Measurements from ENCODE around the gene INSRR.

Gene INSRR

GRCh38 chr1:156833603-156834002 lies 25.3 kb downstream of the INSRR start:
- Histone ChIP-seq H3K36me3 (ENCODE audit: control insufficient read depth, insufficient read depth, low read length) (no peaks in the 10 kb centered on the region), H3K4me3 (ENCODE audit: low read depth, low read length) (no peak overlapping the region), H3K9ac (ENCODE audit: low read depth, low read length) (no peak overlapping the region), H3K27me3 (ENCODE audit: control insufficient read depth, insufficient read depth, low read length) (peaks cover 45% of the 10 kb centered on the region), H3K4me1 (ENCODE audit: control insufficient read depth, insufficient read depth, low read length) (no peaks in the 10 kb centered on the region), H3K9me3 (ENCODE audit: control insufficient read depth, insufficient read depth, low read length) (no peaks in the 10 kb centered on the region)

DNA sequence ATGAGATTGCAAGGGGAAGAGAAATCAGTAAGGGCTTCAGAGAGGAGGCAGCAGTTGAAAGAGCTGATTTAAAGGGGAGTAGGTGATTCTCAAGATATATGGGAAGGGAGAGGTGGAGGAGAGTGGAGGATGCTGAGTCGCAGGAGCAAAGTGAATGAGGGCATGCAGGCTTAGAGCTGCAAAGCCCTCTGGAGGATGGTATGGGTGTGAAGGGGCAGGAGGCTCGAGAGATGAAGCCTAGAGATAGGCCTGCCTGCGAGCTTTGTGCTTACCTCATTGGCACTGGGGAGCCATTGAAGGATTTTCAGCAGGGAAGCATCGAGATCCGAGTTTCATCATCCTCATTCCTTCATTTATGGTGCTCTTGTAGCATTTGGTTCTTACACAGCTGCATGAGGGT lies 26.5 kb downstream of the INSRR start:
- Histone ChIP-seq H3K4me1 (ENCODE audit: control insufficient read depth, insufficient read depth, low read length) (no peaks in the 10 kb centered on the region), H3K27me3 (ENCODE audit: control insufficient read depth, insufficient read depth, low read length) (peaks cover 37% of the 10 kb centered on the region), H3K9me3 (ENCODE audit: control insufficient read depth, insufficient read depth, low read length) (no peaks in the 10 kb centered on the region), H3K36me3 (ENCODE audit: control insufficient read depth, insufficient read depth, low read length) (no peaks in the 10 kb centered on the region), H3K9ac (ENCODE audit: low read depth, low read length) (no peak overlapping the region), H3K4me3 (ENCODE audit: low read depth, low read length) (no peak overlapping the region)

DNA sequence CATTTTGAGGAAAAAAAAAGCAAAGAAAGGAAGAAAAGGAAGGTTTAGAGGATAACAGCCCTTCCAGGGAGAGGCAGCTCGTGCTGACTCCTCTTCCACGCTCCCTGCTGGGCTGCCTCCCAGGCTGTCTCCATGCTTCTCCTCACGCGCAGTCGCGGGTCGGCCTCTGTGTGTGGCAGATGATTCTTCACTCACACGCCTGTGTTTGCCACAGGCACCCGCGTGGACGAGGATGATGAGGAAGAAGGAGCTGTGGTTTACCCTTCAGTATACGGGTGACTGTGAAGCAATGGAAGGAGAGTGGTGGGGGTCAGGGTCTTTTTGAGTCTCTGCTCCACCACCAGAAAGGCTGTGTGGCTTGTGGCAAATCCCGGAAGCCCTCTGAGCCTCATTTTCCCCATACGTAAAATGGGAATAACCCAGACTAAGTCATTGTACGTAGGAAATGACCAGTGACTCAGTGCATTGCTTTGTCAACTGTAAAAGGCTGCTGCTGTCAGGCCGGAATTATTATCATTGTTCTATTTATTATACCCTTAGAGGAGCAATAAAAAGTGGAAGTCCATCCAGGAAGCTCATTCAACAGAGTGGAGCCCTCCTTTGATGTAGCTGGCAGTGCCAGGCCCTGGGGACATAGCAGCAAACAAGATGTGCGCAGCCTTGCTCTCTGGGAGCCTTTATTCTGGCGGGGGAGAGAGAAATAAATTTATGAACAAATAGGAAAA lies 30.4 kb downstream of the INSRR start:
- Histone ChIP-seq H3K36me3 (ENCODE audit: control insufficient read depth, insufficient read depth, low read length) (no peaks in the 10 kb centered on the region), H3K9me3 (ENCODE audit: control insufficient read depth, insufficient read depth, low read length) (no peaks in the 10 kb centered on the region), H3K9ac (ENCODE audit: low read depth, low read length) (no peak overlapping the region), H3K4me1 (ENCODE audit: control insufficient read depth, insufficient read depth, low read length) (no peaks in the 10 kb centered on the region), H3K27me3 (ENCODE audit: control insufficient read depth, insufficient read depth, low read length) (peaks cover 20% of the 10 kb centered on the region), H3K4me3 (ENCODE audit: low read depth, low read length) (no peak overlapping the region)

- Histone ChIP-seq H3K27me3 (ENCODE audit: control insufficient read depth, insufficient read depth, low read length) (peaks cover 10% of the 10 kb centered on the region), H3K9ac (ENCODE audit: low read depth, low read length) (no peak overlapping the region), H3K4me3 (ENCODE audit: low read depth, low read length) (no peak overlapping the region), H3K9me3 (ENCODE audit: control insufficient read depth, insufficient read depth, low read length) (no peaks in the 10 kb centered on the region), H3K36me3 (ENCODE audit: control insufficient read depth, insufficient read depth, low read length) (no peaks in the 10 kb centered on the region), H3K4me1 (ENCODE audit: control insufficient read depth, insufficient read depth, low read length) (no peaks in the 10 kb centered on the region)
Measured at GRCh38 chr1:156826630-156827029, 32.3 kb downstream of the INSRR start.

DNA sequence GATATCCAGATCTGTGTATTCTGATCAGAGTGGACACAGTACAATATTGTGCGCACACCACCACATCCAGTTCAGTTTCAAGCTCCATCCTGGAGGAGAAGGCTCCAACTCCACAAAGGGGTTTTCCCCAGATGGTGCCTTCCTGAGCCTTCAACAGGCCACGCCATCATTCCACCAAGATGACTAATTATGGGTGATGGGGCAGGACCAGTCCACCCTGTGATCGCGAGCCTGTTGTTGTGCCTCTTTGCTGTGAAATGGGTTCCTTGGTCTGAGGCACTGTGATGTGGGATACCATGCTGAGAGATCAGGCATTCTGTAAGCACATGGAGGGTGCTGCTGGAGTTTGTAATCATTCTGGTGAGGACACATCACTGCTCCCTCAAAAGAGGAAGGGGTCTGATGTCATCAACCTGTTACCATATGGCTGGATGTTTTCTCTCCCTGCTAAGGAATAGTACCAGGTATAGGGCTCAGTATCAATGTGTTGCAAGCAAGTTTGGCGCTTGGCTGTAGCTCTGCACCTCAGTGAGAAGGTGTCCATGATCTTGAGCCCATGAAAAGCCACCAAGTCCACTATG lies 35.6 kb downstream of the INSRR start:
- no peaks in the 10 kb centered on the region for H3K36me3 ChIP-seq (ENCODE audit: control insufficient read depth, insufficient read depth, low read length)
- peaks cover 10% of the 10 kb centered on the region for H3K27me3 ChIP-seq (ENCODE audit: control insufficient read depth, insufficient read depth, low read length)
- no peaks in the 10 kb centered on the region for H3K4me1 ChIP-seq (ENCODE audit: control insufficient read depth, insufficient read depth, low read length)
- H3K4me3 ChIP-seq (ENCODE audit: low read depth, low read length): no peak overlapping the region
- no peak overlapping the region for H3K9ac ChIP-seq (ENCODE audit: low read depth, low read length)
- no peaks in the 10 kb centered on the region for H3K9me3 ChIP-seq (ENCODE audit: control insufficient read depth, insufficient read depth, low read length)

GRCh38 chr1:156822680-156823079 lies 36.2 kb downstream of the INSRR start:
- Histone ChIP-seq H3K9ac (ENCODE audit: low read depth, low read length) (no peak overlapping the region), H3K36me3 (ENCODE audit: control insufficient read depth, insufficient read depth, low read length) (no peaks in the 10 kb centered on the region), H3K4me3 (ENCODE audit: low read depth, low read length) (no peak overlapping the region), H3K27me3 (ENCODE audit: control insufficient read depth, insufficient read depth, low read length) (peaks cover 11% of the 10 kb centered on the region), H3K9me3 (ENCODE audit: control insufficient read depth, insufficient read depth, low read length) (no peaks in the 10 kb centered on the region), H3K4me1 (ENCODE audit: control insufficient read depth, insufficient read depth, low read length) (no peaks in the 10 kb centered on the region)

GRCh38 chr1:156821801-156822200 lies 37.1 kb downstream of the INSRR start:
- H3K36me3 ChIP-seq (ENCODE audit: control insufficient read depth, insufficient read depth, low read length): no peaks in the 10 kb centered on the region
- H3K4me3 ChIP-seq (ENCODE audit: low read depth, low read length): no peak overlapping the region
- H3K9me3 ChIP-seq (ENCODE audit: control insufficient read depth, insufficient read depth, low read length): no peaks in the 10 kb centered on the region
- H3K4me1 ChIP-seq (ENCODE audit: control insufficient read depth, insufficient read depth, low read length): no peaks in the 10 kb centered on the region
- peaks cover 11% of the 10 kb centered on the region for H3K27me3 ChIP-seq (ENCODE audit: control insufficient read depth, insufficient read depth, low read length)
- H3K9ac ChIP-seq (ENCODE audit: low read depth, low read length): no peak overlapping the region

- H3K9ac ChIP-seq (ENCODE audit: low read depth, low read length): no peak within 1 kb of the TSS
Measured at GRCh38 chr1:156816561-156817328, 42.2 kb downstream of the INSRR start, which contains the start of gene SH2D2A. Gene SH2D2A, minus strand, starts transcription at chr1:156816848. Its CDS starts 140 bp downstream, at chr1:156816708.

DNA sequence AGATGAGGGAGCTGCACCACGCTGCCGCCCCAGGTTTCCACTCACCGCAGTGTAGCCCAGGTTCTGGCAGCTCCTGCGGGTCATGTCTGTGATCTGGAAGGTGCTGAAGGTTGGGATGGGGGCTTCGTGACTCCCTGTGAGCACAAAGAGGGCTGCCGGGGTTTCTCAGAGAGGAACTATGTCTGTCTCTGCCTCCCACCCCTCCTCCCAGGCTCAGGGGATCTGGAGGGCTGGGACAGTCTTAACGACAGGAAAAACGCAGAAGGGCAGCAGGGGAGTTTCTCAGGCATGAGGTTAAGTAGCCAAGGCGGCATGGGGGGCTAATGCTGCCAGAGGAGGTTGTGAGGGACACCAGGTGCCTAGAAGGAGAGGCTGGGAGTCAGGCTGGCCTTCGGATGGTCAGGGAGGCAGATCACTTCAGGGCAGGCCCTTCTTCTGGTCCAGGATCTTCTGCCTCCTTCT lies 42.9 kb downstream of the INSRR start:
- Histone ChIP-seq H3K9ac (ENCODE audit: low read depth, low read length) (no peak overlapping the region), H3K9me3 (ENCODE audit: control insufficient read depth, insufficient read depth, low read length) (no peaks in the 10 kb centered on the region), H3K4me3 (ENCODE audit: low read depth, low read length) (no peak overlapping the region), H3K4me1 (ENCODE audit: control insufficient read depth, insufficient read depth, low read length) (peaks cover 7% of the 10 kb centered on the region), H3K36me3 (ENCODE audit: control insufficient read depth, insufficient read depth, low read length) (no peaks in the 10 kb centered on the region), H3K27me3 (ENCODE audit: control insufficient read depth, insufficient read depth, low read length) (peaks cover 55% of the 10 kb centered on the region)

More at GRCh38 chr1:156816561-156817328, 42.2 kb downstream of the INSRR start, which contains the start of gene SH2D2A:
- no peak within 1 kb of the TSS for H3K4me3 ChIP-seq (ENCODE audit: low read depth, low read length)
- H3K27me3 ChIP-seq (ENCODE audit: control insufficient read depth, insufficient read depth, low read length): peaks cover 52% of the 10 kb centered on the region
- no peaks in the 10 kb centered on the region for H3K9me3 ChIP-seq (ENCODE audit: control insufficient read depth, insufficient read depth, low read length)
- no peaks in the 10 kb centered on the region for H3K36me3 ChIP-seq (ENCODE audit: control insufficient read depth, insufficient read depth, low read length)
- H3K4me1 ChIP-seq (ENCODE audit: control insufficient read depth, insufficient read depth, low read length): peaks cover 7% of the 10 kb centered on the region

DNA sequence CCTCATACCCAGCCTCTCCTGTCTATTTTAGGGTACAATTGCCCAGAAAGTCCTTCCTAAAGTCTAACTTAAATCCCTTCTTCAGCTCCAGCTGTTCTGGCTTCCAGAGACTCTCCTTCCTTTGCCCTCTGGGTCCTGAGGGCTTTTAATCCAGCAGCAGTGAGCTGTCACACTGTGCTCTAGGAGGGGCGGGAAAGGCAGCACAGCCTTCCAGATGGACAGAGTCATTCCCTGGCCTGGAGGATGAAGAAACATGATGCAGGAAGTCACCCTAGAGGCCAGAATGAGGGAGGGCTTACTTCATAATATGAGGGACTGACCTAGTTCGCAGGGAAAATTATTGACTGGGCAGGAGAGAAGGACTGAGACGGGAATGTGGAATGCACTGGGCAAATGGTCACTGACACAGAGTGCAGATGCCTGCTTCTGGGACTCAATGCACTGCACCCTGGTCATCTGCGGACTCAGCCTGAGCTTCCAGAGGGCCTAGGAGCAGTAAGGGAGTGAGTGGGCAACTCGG lies 43.5 kb downstream of the INSRR start:
- no peak overlapping the region for H3K9ac ChIP-seq (ENCODE audit: low read depth, low read length)
- H3K4me3 ChIP-seq (ENCODE audit: low read depth, low read length): no peak overlapping the region
- no peaks in the 10 kb centered on the region for H3K9me3 ChIP-seq (ENCODE audit: control insufficient read depth, insufficient read depth, low read length)
- peaks cover 7% of the 10 kb centered on the region for H3K4me1 ChIP-seq (ENCODE audit: control insufficient read depth, insufficient read depth, low read length)
- H3K27me3 ChIP-seq (ENCODE audit: control insufficient read depth, insufficient read depth, low read length): peaks cover 55% of the 10 kb centered on the region
- H3K36me3 ChIP-seq (ENCODE audit: control insufficient read depth, insufficient read depth, low read length): no peaks in the 10 kb centered on the region

GRCh38 chr1:156814571-156815260 lies 44.2 kb downstream of the INSRR start:
- H3K4me1 ChIP-seq (ENCODE audit: control insufficient read depth, insufficient read depth, low read length): peaks cover 7% of the 10 kb centered on the region
- no peaks in the 10 kb centered on the region for H3K9me3 ChIP-seq (ENCODE audit: control insufficient read depth, insufficient read depth, low read length)
- H3K36me3 ChIP-seq (ENCODE audit: control insufficient read depth, insufficient read depth, low read length): no peaks in the 10 kb centered on the region
- H3K4me3 ChIP-seq (ENCODE audit: low read depth, low read length): peak overlapping the region; percentile 62
- peaks cover 55% of the 10 kb centered on the region for H3K27me3 ChIP-seq (ENCODE audit: control insufficient read depth, insufficient read depth, low read length)
- H3K9ac ChIP-seq (ENCODE audit: low read depth, low read length): peak overlapping the region; percentile 8

Measured in iPS-15b (cell line).